GM19239 (cell line): ENCODE results near the gene TCN2.
"Not testable (repeated sequence)": the region's sequence is repeated elsewhere in the genome, so short reads cannot be mapped to it uniquely, and the experiment has no call there.

Source experiments
- DNase-seq: peaks from one replicate; pipeline ENCODE4 v3.0.0; 2011; ENCODE audit warnings: low spot score; ENCODE audit not compliant: insufficient read length
- FAIRE-seq: peaks from 2 replicates; lab custom pipeline; 2011; peaks lifted over from hg19 to GRCh38; lab: Jason Lieb, UNC

Gene TCN2

DNA sequence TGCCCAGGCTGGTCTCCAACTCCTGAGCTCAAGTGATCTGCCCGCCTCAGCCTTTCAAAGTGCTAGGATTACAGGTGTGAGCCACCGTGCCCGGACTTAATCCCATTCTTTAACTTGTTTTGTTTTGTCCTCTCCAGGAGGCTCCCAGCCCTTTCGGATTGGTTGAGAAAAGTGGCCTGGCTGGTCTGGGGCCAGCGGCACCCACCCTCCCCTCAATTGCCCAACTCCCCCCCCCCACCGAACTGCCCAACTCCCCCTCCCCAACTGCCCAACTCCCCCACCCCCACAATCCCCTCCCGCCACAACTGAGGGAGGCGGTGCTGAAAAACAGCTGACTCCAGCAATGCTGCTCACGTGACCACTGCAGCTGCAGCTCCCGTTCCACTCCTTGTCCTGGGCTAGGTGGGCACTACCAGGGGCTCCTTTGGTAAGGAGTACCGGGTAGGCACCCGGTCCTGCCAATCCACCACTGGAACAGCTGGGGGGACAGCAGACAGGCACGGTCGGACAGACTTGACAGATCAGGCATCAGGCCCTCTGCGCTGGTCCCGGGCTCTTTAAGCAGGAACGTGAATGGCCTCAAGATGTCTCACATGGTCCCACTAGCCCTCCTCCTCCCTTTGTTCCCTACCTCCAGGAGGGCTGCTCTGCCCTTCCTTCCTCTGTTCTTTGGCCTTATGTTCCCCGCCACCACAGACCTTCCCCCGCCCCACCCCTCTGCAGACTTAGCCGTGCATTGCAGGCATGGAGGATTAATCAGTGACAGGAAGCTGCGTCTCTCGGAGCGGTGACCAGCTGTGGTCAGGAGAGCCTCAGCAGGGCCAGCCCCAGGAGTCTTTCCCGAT is at the start of gene TCN2:
Gene TCN2 (plus strand): TSS at position 720 of the 845 bp plus-strand sequence. CDS start 158 bp downstream, outside the sequence.
- peak; percentile 67 for DNase-seq
- FAIRE-seq = peak; percentile 90

- FAIRE-seq = no peak
- no peak for DNase-seq
Measured at GRCh38 chr22:30557243-30557642, 49.7 kb upstream of the TCN2 start.

DNA sequence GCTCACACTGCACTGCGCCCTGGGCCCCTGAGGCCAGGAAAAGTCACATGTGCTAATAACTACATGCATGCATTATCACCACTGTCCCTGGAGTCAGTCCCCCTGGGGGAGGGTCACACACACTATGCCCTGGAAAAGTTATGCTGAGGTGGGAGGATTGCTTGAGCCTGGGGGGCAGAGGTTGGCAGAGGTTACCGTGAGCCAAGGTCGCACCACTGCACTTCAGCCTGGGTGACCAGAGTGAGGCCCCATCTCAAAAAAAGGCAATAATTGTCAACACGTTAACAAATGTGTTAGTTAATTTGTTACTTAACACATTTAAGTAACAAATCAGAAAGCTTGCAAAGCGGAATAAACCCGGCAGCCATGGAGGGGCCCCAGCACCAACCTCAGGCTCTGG is 47.1 kb upstream of the TCN2 start:
- no peak for DNase-seq
- no peak for FAIRE-seq

GRCh38 chr22:30560643-30561202 is 46.3 kb upstream of the TCN2 start:
- FAIRE-seq, DNase-seq: not testable (repeated sequence)

GRCh38 chr22:30561402-30562189 is 45.4 kb upstream of the TCN2 start:
- DNase-seq (no peak), FAIRE-seq (no peak)

GRCh38 chr22:30562366-30562765 is 44.6 kb upstream of the TCN2 start:
- FAIRE-seq (no peak), DNase-seq (no peak)

GRCh38 chr22:30564045-30564760 is 42.8 kb upstream of the TCN2 start:
- no peak for DNase-seq
- no peak for FAIRE-seq

DNA sequence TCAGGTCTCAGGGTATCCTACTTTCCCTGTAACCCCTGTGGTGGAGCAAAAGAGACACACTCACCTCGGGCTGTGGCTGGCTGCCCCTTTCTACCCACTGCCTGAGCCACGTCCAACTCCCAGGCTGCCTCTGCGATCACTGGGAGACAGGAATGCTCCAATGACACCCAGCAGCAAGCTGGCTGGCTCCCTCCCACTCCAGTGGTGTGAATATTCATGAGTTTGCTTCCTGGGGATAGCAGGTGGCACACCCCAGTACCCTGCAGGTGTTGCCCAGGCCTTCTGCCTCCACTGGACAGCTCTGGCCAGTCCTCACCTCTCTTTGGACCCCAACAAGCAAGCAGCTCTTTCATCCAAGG is 42.2 kb upstream of the TCN2 start:
- FAIRE-seq = no peak
- no peak for DNase-seq

DNA sequence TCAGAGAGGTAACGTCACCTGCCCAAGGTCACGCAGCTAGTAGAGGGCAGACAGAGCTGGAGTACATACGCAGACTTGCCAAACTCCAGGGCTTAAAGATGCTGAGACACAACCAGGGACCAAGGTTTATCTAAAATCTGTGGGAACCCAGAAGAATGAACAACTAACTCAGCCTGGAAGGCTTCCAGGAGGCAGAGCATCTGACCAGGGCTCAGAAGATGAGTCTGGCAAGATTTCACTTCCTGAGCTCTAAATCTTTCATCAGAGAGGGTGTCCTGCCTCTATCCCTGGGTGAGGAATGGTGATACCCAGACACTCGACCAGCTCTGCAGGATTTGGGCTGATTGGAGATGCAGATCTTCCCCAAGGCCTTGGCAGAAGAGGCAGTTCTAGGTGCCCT is 41.6 kb upstream of the TCN2 start:
- no peak for DNase-seq
- FAIRE-seq = no peak

- no peak for FAIRE-seq
- DNase-seq = no peak
Measured at GRCh38 chr22:30566125-30566524, 40.8 kb upstream of the TCN2 start.

DNA sequence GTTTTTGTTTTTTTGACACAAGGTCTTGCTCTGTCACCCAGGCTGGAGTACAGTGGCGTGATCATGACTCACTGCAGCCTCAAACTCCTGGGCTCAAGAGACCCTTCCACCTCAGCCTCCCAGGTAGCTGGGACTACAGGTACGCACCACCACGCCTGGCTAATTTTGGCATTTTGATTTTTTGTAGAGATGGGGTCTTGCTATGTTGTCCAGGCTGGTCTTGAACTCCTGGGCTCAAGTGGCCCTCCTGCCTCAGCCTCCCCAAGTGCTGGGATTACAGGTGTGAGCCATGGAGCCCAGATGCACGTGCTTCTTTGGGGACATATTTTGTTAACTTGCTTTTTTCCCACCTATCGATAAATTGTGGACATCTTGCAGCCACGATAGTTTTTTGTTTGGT is 39.7 kb upstream of the TCN2 start:
- not testable (repeated sequence) for DNase-seq, FAIRE-seq

DNA sequence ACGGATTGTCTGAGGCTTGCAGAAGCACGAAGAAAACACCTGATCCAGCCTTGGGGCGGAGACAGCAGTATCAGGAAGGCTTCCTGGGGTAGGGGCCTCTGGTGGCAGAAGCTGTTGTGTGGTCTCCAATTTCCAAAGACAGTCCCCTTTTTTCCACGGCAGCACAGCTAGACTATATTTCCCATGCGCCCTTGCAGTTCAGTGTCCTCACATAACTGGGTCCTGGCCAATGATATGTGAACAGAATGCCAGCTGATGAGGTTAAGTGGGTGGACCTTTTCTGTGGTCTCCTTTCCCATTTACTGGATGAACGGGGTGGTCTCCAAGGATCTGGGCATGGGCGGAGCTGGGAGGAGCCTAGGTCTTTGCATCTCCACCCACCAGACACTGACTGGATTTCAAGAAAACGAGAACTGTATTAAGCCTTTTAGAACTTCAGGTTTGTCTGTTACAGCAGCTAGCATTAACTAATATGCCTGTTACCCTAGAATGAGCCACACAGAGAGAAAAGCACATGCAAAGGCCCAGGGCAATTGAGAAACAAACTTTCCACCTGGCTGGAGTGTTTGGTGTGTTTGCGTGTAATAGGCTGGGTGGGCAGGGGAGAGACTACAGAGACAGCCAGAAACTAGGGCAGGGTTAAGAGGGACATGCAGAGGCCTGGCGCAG is 38.7 kb upstream of the TCN2 start:
- no peak for FAIRE-seq
- DNase-seq = no peak

GRCh38 chr22:30569674-30570202 is 37.2 kb upstream of the TCN2 start:
- no peak for DNase-seq
- no peak for FAIRE-seq

GRCh38 chr22:30572210-30572609 is 34.8 kb upstream of the TCN2 start:
- FAIRE-seq (no peak), DNase-seq (no peak)

DNA sequence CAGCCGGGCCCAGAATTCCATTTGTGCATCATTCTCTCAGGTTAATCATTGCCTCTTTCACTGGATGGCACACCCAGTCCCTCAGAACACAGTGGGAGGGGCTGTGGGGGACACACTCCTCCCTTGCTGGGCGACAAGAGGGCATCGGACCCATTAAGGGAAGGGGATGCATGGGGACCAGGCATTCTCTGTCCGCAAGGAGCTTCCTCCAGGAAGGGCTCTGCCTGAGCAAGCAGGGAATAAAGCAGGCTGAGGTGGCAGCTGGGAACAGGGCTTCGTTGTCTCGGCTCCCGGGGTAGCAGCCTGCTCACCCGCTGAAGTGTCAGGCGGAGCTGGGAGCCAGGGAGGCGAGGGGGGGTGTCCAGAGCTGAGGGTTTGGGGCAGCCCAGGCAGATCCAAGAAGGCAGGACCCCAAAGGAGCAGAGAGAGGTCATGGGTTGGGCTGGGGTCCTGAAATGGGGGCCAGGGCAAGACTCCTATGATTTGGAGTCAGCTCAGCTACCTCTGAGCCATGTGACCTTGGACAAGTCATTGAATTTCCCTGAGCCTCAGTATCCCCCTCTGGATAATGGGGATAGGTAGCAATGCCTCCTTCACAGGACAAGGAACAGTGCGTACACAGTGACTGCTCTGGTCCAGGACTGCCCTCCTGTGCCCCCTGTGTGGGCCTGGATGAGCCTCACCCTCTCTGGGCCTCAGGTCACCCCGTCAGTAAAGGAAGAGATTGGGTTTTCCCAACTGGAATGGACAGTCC is 34.0 kb upstream of the TCN2 start:
- no peak for DNase-seq
- FAIRE-seq = no peak

- no peak for DNase-seq
- no peak for FAIRE-seq
Measured at GRCh38 chr22:30573594-30574094, 33.3 kb upstream of the TCN2 start.

DNA sequence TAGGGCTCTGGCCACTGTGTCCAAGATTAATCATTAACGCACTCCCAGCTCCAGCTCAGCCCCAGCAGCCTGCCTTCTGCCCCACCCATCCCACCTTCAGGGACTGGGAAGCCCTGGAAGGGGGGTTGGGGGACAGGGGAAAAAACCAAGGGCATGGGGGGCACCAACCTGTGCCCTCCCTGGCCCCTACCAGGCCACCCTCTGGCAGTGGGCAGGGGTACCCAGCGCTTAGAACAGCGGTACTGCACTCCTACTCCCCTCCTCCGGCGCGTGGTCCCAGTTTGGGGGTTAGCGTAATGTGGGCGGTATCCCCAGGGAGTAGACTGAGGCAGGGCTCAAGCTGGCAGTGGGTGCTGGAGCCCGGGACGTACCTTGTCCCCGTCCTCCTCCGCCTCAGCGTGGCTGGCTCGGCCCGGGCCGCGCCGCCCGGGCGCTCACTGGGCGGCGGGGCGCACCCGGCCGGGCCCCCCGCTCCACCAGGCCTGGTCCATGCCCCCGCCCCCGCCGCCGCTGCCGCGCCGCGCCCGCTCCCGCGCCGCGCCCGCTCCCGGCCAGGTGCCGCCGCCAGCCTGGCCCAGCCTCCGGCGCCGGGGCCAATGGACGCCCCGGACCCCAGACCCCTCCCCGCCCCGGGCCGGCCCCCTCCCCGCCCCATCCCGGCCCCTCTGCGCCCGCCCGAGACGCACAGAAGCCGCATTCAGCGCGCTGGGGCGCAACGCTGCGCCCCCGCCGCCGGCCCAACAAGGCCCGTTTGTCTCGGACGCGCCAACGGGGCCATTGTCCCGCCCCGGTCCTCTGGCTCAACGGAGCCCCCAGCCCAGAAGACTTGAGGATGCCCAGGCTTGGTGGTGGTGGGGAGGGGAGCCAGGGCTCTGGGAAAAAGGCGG is 32.6 kb upstream of the TCN2 start, which contains the start of gene GAL3ST1:
Gene GAL3ST1 (minus strand): TSS at position 571 of the 887 bp plus-strand sequence. CDS start 17,273 bp downstream, outside the sequence.
- DNase-seq = no peak
- no peak for FAIRE-seq
